Subcutaneous adipose tissue (tissue), 4 donors: ENCODE measurements around the gene NEURL2. TPM values are rescaled to one million over a fixed set of nuclear protein-coding genes. Genes with fewer than 3 reads are reported as not detected.

ENCODE experiments used
- total RNA-seq, 4 donors: library from RNA; depleted of rRNA; stranded (reverse); fragments of >200 nt; gene quantifications; one replicate each; pipeline ENCODE4 v1.1.0, GENCODE V29; 2016
- TF ChIP-seq, protein P1 (sequence below): fragments of 450-650 bp; IDR thresholded peaks from one replicate; pipeline ENCODE4 v1.5.1; 2016; ENCODE audit warnings: low read depth, mild to moderate bottlenecking, control low read depth, antibody characterized with exemption, moderate library complexity

NEURL2 gene
- total RNA-seq, 4 donors from 2014 or later, result 2.3 to 15.1 (median 10.0) TPM

DNA sequence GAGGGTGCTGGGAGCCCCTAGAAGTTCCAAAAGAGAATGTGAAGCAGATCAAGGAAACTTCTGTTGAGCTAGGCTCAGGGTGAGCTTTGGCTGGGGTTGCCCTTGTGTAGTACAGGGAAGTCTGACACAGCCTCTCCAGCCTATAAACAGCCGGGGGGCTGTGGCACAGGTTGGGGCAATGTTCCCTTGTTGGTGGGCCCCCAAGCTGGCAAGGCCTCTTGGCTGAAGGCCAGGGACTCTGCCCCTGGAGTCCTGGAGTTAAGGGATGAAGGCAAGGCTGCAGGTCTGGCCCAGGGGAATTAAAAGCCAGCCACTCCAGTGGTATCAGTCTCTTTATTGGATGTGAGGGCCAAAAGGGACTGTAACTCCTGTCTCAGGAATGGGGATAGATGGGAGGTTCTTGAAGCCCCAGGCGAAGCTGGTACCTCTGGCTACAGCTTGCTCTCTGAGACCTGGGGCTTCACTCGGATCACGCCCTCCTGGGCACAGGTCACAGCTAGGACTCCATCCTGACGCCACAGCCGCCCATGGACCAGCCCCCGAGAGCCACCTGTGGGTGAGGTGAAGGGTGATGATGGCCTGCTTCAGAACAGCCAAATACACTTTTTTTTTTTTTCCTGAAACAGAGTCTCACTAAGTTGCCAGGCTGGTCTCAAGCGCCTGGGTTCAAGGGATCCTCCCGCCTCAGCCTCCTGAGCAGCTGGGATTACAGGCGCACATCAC, 49.4 kb downstream of the NEURL2 start:
- TF ChIP-seq, protein P1, sequence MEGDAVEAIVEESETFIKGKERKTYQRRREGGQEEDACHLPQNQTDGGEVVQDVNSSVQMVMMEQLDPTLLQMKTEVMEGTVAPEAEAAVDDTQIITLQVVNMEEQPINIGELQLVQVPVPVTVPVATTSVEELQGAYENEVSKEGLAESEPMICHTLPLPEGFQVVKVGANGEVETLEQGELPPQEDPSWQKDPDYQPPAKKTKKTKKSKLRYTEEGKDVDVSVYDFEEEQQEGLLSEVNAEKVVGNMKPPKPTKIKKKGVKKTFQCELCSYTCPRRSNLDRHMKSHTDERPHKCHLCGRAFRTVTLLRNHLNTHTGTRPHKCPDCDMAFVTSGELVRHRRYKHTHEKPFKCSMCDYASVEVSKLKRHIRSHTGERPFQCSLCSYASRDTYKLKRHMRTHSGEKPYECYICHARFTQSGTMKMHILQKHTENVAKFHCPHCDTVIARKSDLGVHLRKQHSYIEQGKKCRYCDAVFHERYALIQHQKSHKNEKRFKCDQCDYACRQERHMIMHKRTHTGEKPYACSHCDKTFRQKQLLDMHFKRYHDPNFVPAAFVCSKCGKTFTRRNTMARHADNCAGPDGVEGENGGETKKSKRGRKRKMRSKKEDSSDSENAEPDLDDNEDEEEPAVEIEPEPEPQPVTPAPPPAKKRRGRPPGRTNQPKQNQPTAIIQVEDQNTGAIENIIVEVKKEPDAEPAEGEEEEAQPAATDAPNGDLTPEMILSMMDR, result no peak

DNA sequence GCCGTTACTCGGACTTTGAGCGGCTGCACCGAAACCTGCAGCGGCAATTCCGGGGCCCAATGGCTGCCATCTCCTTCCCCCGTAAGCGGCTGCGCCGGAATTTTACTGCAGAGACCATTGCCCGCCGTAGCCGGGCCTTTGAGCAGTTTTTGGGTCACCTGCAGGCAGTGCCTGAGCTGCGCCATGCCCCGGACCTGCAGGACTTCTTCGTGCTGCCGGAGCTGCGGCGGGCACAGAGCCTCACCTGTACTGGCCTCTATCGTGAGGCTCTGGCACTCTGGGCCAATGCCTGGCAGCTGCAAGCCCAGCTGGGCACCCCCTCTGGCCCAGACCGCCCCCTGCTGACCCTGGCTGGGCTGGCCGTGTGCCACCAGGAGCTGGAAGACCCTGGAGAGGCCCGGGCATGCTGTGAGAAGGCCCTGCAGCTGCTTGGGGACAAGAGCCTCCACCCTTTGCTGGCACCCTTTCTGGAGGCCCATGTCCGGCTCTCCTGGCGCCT, 50.3 kb downstream of the NEURL2 start:
- TF ChIP-seq, protein P1, result no peak

Other genes starting within 250 kb of the NEURL2 start
- not detected for gene WFDC11, start 221.0 kb downstream of the NEURL2 start, total RNA-seq
- gene WFDC13, start 189.2 kb downstream of the NEURL2 start, total RNA-seq, result not detected
- not detected for gene WFDC10B, start 186.2 kb downstream of the NEURL2 start, total RNA-seq
- not detected for gene SPINT4, start 168.9 kb downstream of the NEURL2 start, total RNA-seq
- not detected for gene WFDC3, start 99.3 kb downstream of the NEURL2 start, total RNA-seq
- 10 to 100 TPM; 17.0 to 28.1 (median 23.3) TPM for gene DNTTIP1, start 99.3 kb downstream of the NEURL2 start, total RNA-seq
- gene UBE2C, start 78.6 kb downstream of the NEURL2 start, total RNA-seq, result 1 to 10 TPM in 3 of 4 donors, not detected in 1; 1.3 to 3.1 (median 1.8) TPM
- gene TNNC2, start 63.9 kb downstream of the NEURL2 start, total RNA-seq, result 1 to 10 TPM in 3 of 4 donors, not detected in 1; 2.3 to 3.1 (median 2.4) TPM
- gene SNX21, start 57.4 kb downstream of the NEURL2 start, total RNA-seq, result 100 to 1,000 TPM in 2 of 4 donors, 10 to 100 TPM in 2; 31.6 to 153 (median 90.8) TPM
- 10 to 100 TPM; 21.9 to 32.6 (median 27.1) TPM for gene ACOT8, start 33.8 kb downstream of the NEURL2 start, total RNA-seq
- gene ZSWIM3, start 33.6 kb downstream of the NEURL2 start, total RNA-seq, result 1 to 10 TPM; 2.1 to 4.4 (median 2.7) TPM
- 1 to 10 TPM; 5.9 to 7.0 (median 6.7) TPM for gene ZSWIM1, start 10.0 kb downstream of the NEURL2 start, total RNA-seq
- 10 to 100 TPM in 1 of 4 donors, 1 to 10 TPM in 3; 2.2 to 13.4 (median 2.9) TPM for gene SPATA25, start 3.6 kb downstream of the NEURL2 start, total RNA-seq
- gene CTSA, start 127 bp upstream of the NEURL2 start, total RNA-seq, result 100 to 1,000 TPM in 2 of 4 donors, 10 to 100 TPM in 2; 79.1 to 164 (median 109) TPM
- gene PLTP, start 20.9 kb upstream of the NEURL2 start, total RNA-seq, result 100 to 1,000 TPM; 135 to 475 (median 261) TPM
- 10 to 100 TPM; 20.7 to 39.2 (median 24.8) TPM for gene PCIF1, start 43.5 kb upstream of the NEURL2 start, total RNA-seq
- gene ZNF335, start 81.0 kb upstream of the NEURL2 start, total RNA-seq, result 10 to 100 TPM in 3 of 4 donors, 1 to 10 TPM in 1; 9.9 to 21.1 (median 13.7) TPM
- 100 to 1,000 TPM in 1 of 4 donors, 10 to 100 TPM in 1, 1 to 10 TPM in 2; 3.0 to 172 (median 7.5) TPM for gene MMP9, start 117.7 kb upstream of the NEURL2 start, total RNA-seq
- gene SLC12A5, start 138.0 kb upstream of the NEURL2 start, total RNA-seq, result not detected
- 10 to 100 TPM; 23.3 to 26.9 (median 26.3) TPM for gene NCOA5, start 198.8 kb upstream of the NEURL2 start, total RNA-seq
- gene CD40, start 227.1 kb upstream of the NEURL2 start, total RNA-seq, result 10 to 100 TPM in 3 of 4 donors, 1 to 10 TPM in 1; 9.5 to 22.8 (median 17.7) TPM